GM18868 (cell line): ENCODE results near the gene PPM1A.

Source experiments
- ATAC-seq: cut with Tn5 transposase; IDR thresholded peaks from one replicate; pipeline ENCODE4 v1.9.1; 2021; ENCODE audit warnings: mild to moderate bottlenecking, moderate library complexity; ENCODE audit not compliant: unreplicated experiment

Gene PPM1A

GRCh38 chr14:60225265-60225664 lies 23.8 kb upstream of the PPM1A start:
- ATAC-seq = no peak

- no peak for ATAC-seq
These were observed 22.7 kb upstream of the PPM1A start for GRCh38 chr14:60226298-60226697.

- ATAC-seq = no peak
These were observed 21.7 kb upstream of the PPM1A start for GRCh38 chr14:60227291-60227690.

GRCh38 chr14:60229614-60230013 lies 19.4 kb upstream of the PPM1A start:
- no peak for ATAC-seq

- ATAC-seq = no peak
These were observed 16.8 kb upstream of the PPM1A start for GRCh38 chr14:60232185-60232584.

- no peak for ATAC-seq
These were observed 15.8 kb upstream of the PPM1A start for GRCh38 chr14:60233251-60233650.

- ATAC-seq = no peak
These were observed 15.1 kb upstream of the PPM1A start for GRCh38 chr14:60233891-60234290.

GRCh38 chr14:60235440-60235839 lies 13.6 kb upstream of the PPM1A start:
- ATAC-seq = no peak

GRCh38 chr14:60238955-60239354 lies 10.1 kb upstream of the PPM1A start:
- no peak for ATAC-seq

- ATAC-seq = no peak
These were observed 8.7 kb upstream of the PPM1A start for GRCh38 chr14:60240139-60240856.

- ATAC-seq = no peak
These were observed 7.9 kb upstream of the PPM1A start for GRCh38 chr14:60241091-60241490.

GRCh38 chr14:60242429-60242828 lies 6.6 kb upstream of the PPM1A start:
- no peak for ATAC-seq

- peak; percentile 15 for ATAC-seq
These were observed 3.4 kb upstream of the PPM1A start for GRCh38 chr14:60245380-60246177.

- peak; percentile 64 for ATAC-seq
These were observed 876 bp upstream of the PPM1A start for GRCh38 chr14:60247994-60248696.

GRCh38 chr14:60249321-60250256 lies 568 bp downstream of the PPM1A start:
- ATAC-seq = peak; percentile 40

- ATAC-seq = no peak
These were observed 1.4 kb downstream of the PPM1A start for GRCh38 chr14:60250257-60251035.

- ATAC-seq = no peak
These were observed 2.9 kb downstream of the PPM1A start for GRCh38 chr14:60251877-60252276.

- no peak for ATAC-seq
These were observed 3.6 kb downstream of the PPM1A start for GRCh38 chr14:60252630-60253029.

- ATAC-seq = no peak
These were observed 4.6 kb downstream of the PPM1A start for GRCh38 chr14:60253649-60254048.

- no peak for ATAC-seq
These were observed 5.2 kb downstream of the PPM1A start for GRCh38 chr14:60254176-60254575.
